NCI-H2196 (cell line): Measurements from ENCODE around the gene TSR3.

Source experiments
- DNase-seq: peaks from one replicate; lab custom pipeline; 2025; ENCODE audit not compliant: unreplicated experiment; lab: John Stamatoyannopoulos, UW

TSR3 gene

GRCh38 chr16:1378087-1378803, 26.6 kb upstream of the TSR3 start:
- DNase-seq = no peak

- no peak for DNase-seq
Measured at GRCh38 chr16:1377406-1378010, 25.8 kb upstream of the TSR3 start.

DNA sequence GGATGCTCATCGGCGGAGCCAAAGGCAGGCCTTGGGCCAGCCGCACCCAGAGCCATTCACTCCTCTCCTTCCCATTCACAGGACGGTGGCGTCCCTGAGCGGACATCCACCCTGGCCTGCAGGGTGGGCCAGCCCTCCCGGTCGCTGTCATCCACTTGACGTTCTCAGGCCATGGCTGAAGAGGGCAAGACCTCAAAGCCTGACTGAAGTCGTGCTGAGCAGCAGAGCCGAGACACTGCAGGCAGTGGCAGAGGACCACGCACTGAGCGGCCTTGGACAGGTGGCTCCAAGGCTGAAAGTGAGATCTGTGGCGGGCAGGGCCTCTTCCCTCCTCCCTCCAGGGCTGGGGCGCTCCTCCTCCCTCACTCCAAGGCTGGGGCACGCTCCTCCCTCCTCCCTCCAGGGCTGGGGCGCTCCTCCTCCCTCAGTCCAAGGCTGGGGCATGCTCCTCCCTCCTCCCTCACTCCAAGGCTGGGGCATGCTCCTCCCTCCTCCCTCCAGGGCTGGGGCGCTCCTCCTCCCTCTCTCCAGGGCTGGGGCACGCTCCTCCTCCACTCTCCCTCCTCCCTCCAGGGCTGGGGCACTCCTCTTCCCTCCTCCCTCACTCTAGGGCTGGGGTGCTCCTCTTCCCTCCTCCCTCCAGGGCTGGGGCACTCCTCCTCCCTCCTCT, 24.2 kb upstream of the TSR3 start:
- DNase-seq = no peak

- DNase-seq = no peak
Measured at GRCh38 chr16:1375298-1375640, 23.6 kb upstream of the TSR3 start.

DNA sequence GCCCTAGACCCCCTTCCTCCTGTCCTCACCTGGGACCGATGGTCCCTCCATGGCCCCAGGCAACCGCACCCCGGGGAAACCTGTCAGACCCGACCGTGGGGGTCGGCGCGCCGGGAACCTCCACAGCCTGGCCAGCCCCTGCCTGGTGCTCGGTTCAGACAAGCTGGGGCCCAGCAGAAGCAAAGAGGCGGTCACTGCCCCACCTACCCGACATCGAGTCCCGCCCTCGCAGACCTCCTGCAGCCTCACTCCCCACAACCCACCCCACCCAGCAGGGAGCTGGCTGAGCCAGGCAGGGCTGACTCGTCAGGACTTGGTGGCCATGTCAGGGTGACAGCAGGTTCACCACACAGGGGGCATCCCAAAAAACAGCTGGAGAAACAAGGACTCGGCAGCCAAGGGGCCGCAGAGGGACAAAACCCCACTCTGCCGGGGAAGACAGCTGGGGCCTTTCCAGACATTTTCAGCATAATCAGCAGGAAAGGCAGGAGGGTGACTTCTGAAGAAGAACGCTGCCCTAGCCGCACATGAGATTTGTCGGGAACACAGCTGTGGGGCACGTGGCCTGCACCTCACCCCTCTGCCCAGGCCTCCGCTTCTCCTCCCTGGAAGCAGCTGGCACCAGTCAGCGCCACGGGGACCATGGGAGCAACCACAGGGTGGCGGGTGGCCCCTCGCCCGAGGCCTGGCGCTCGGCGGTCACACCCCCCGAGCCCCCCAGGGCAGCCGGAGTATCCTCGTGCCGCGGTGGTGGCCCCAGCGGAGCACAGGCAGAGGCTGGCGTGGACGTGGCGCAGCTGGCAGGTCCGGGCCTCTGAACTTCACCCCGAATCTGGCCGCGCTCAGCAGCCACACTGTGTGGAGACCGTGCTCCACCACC, 23.0 kb upstream of the TSR3 start:
- DNase-seq = no peak

- no peak for DNase-seq
Measured at GRCh38 chr16:1372292-1372950, 20.7 kb upstream of the TSR3 start.

DNA sequence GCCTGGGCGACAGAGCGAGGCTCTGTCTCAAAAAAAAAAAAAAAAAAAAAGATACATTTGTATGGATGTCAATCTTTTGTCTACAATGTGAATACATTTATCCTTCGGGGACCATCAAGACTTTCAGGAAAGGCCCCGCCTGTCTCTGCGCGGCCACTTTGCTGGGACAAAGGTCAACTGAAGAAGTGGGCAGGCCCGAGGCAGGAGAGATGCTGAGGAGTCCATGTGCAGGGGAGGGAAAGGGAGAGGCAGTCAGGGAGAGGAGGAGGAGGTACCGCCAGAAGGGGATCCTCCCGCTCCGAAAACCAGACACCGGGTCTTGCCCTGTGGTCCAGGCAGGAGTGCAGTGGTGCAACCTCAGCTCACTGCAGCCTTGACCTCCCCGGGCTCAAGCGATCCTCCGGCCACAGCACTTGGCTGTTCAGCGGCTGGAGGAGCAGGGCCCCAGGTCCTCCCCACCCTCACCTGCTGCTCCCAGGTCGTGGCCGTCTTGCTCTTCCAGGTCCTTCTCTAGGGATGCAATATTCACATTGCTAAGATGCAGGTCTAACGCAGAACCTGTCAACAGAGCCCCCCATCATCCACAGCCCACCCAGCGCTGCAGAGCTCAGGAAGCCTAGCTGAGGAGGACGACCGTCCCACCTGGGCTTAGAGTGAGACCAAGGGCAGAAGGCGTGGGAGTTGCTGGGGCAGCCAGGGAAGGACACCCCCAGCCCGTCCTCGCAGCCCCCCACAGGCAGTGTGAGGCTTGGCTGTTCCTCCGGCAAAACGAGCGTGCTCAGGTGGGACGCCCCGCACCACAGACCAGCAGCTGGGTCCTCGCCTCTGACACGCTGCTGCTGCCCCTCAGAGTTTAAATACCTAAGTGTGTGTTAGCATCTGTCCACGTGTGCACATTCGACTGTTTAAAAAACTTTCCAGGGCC, 19.6 kb upstream of the TSR3 start:
- DNase-seq = no peak

DNA sequence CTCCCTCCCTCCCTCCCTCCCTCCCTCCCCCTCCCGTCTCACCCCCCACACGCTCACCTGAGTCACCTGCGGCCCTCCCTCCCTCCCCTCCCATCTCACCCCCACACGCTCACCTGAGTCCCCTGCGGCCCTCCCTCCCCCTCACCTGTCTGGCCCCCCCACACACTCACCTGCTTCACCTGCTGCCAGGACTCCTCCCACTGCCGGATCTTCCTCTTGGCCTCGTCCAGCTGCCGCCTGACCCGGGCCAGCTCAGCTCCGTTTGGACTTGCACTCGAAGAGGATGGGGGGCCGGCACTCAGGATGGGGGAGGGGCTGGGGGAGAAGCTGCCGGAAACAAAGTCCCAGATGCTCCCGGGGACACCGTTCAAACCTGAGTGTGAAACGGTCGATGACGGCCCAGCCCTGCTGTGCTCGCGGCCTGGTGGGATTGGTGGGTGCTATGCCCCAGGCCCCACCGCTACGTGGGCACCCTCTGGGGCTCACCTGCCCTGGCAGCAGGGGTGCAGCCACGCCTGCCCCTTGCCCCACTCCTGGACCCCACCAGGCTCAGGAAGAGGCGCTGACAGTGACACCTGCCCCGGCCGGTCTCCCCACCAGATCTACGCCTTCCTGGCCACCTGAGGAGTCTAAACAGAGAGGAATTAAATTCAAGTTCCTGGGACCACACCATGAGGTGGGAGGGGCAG, 16.0 kb upstream of the TSR3 start:
- peak; percentile 62 for DNase-seq

GRCh38 chr16:1366712-1367299, 15.1 kb upstream of the TSR3 start:
- peak; percentile 42 for DNase-seq

- DNase-seq = no peak
Measured at GRCh38 chr16:1366060-1366711, 14.5 kb upstream of the TSR3 start.

DNA sequence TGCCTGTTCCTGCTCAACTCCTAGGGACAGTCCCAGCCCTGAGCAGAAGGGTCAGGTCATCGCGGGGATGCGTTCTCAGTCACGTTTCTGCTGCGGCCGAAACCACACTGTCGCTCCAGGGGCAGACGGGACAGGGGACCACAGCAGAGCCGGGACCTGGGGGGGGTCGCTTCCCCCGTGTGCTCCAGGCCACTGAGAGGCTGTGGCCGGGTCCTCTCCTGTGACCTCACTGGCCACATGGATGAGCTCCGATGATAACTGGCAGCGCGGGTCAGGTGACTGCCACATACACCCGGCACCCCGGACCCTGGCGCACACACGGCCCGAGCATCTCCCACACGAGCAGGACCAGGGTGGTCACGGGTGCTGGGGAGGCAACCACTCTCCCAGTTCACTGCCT, 12.8 kb upstream of the TSR3 start:
- no peak for DNase-seq

GRCh38 chr16:1363501-1364041, 11.9 kb upstream of the TSR3 start:
- DNase-seq = peak; percentile 69

DNA sequence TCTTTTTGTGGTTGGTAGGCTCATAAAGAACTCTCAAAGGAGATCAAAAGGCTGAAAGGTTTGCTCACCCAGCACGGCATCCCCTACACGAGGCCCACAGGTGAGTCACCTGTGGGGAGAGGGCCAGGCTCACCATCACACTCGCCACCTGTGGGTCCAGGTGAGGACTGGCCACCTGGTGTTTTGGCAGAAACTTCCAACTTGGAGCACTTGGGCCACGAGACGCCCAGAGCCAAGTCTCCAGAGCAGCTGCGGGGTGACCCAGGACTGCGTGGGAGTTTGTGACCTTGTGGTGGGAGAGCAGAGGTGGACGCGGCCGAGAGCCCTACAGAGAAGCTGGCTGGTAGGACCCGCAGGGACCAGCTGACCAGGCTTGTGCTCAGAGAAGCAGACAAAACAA, 11.1 kb upstream of the TSR3 start:
- DNase-seq = no peak

GRCh38 chr16:1361685-1362360, 10.1 kb upstream of the TSR3 start:
- no peak for DNase-seq

- no peak for DNase-seq
Measured at GRCh38 chr16:1357906-1358566, 6.4 kb upstream of the TSR3 start.

- no peak for DNase-seq
Measured at GRCh38 chr16:1356061-1356900, 4.6 kb upstream of the TSR3 start.
